Suprapubic skin (tissue), 4 donors: ENCODE measurements around the gene TGFB2. TPM values are rescaled to one million over a fixed set of nuclear protein-coding genes. Genes with fewer than 3 reads are reported as not detected.

ENCODE experiments used
- DNase-seq, 2 donors: peaks; one replicate each; pipeline ENCODE4 v3.0.0-alpha.2; 2019; ENCODE audit warnings: low spot score in 2 of 2
- H3K27ac ChIP-seq: fragments of 200-600 bp; sonication (generic); one replicate; pipeline ENCODE4 v1.5.1; 2019
- H3K27me3 ChIP-seq: fragments of 200-600 bp; sonication (generic); one replicate; pipeline ENCODE4 v1.5.1; 2019
- H3K36me3 ChIP-seq: fragments of 200-600 bp; sonication (generic); one replicate; pipeline ENCODE4 v1.5.1; 2019
- H3K4me1 ChIP-seq: fragments of 200-600 bp; sonication (generic); one replicate; pipeline ENCODE4 v1.5.1; 2019
- H3K4me3 ChIP-seq: fragments of 200-600 bp; sonication (generic); one replicate; pipeline ENCODE4 v1.5.1; 2019; ENCODE audit warnings: mild to moderate bottlenecking
- H3K9me3 ChIP-seq: fragments of 200-600 bp; sonication (generic); one replicate; pipeline ENCODE4 v1.5.1; 2019
- CTCF ChIP-seq, 2 donors: fragments of 200-600 bp in 1 of 2; fragments of 450-650 bp in 1 of 2; sonication (generic) in 1 of 2; IDR thresholded peaks; one replicate each; pipeline ENCODE4 v1.5.1; 2016 to 2019; ENCODE audit warnings: antibody characterized with exemption in 2 of 2, mild to moderate bottlenecking in 1 of 2, moderate library complexity in 1 of 2
- EP300 ChIP-seq: sonication (generic); formaldehyde crosslinking; IDR thresholded peaks from one replicate; pipeline ENCODE4 v1.6.1; 2017; ENCODE audit warnings: antibody characterized with exemption
- POLR2A ChIP-seq, 2 donors: fragments of 450-650 bp; IDR thresholded peaks; one replicate each; pipeline ENCODE4 v1.6.1; 2017; ENCODE audit warnings: antibody characterized with exemption in 2 of 2, mild to moderate bottlenecking in 2 of 2, moderate library complexity in 2 of 2
- POLR2AphosphoS5 ChIP-seq, 3 donors: sonication (generic); formaldehyde crosslinking; IDR thresholded peaks; one replicate each; pipeline ENCODE4 v1.6.1; 2017; ENCODE audit warnings: antibody characterized with exemption in 3 of 3
- WGBS: methylation state at CpG from one replicate; pipeline ENCODE4 v1.1.5; 2018; 5-methylcytosine and 5-hydroxymethylcytosine counted together
- total RNA-seq, 4 donors: library from RNA; depleted of rRNA; stranded (reverse); fragments of >200 nt; gene quantifications; one replicate each; pipeline ENCODE4 v1.1.0, GENCODE V29; 2016

Gene TGFB2
- total RNA-seq, 4 donors from 2014 or later: 0.60 to 3.9 (median 3.0) TPM

- Histone ChIP-seq H3K4me3 (no peak overlapping the region), H3K27ac (no peak overlapping the region), H3K36me3 (no peaks in the 10 kb centered on the region), H3K9me3 (no peaks in the 10 kb centered on the region), H3K27me3 (no peaks in the 10 kb centered on the region), H3K4me1 (no peaks in the 10 kb centered on the region)
- no peak for TF ChIP-seq CTCF (IDR thresholded peaks at IDR 0.05)
- no peak for TF ChIP-seq POLR2AphosphoS5 (IDR thresholded peaks at IDR 0.05)
- TF ChIP-seq POLR2A (IDR thresholded peaks at IDR 0.05): no peak
- no peak for TF ChIP-seq EP300
- 83% methylated on average over 3 of the region's 3 CpGs for WGBS
- DNase-seq: no peak
Measured at GRCh38 chr1:218488986-218489385, 143.8 kb downstream of the TGFB2 start.

GRCh38 chr1:218490406-218490922 lies 145.3 kb downstream of the TGFB2 start:
- no peak for DNase-seq
- Histone ChIP-seq H3K27me3 (no peaks in the 10 kb centered on the region), H3K4me1 (no peaks in the 10 kb centered on the region), H3K36me3 (no peaks in the 10 kb centered on the region), H3K4me3 (no peak overlapping the region), H3K9me3 (no peaks in the 10 kb centered on the region), H3K27ac (no peak overlapping the region)
- WGBS: 87% methylated on average over 1 of the region's 1 CpG
- TF ChIP-seq POLR2A (IDR thresholded peaks at IDR 0.05) (no peak), CTCF (IDR thresholded peaks at IDR 0.05) (no peak), EP300 (no peak), POLR2AphosphoS5 (IDR thresholded peaks at IDR 0.05) (no peak)

GRCh38 chr1:218492874-218493273 lies 147.7 kb downstream of the TGFB2 start:
- Histone ChIP-seq H3K27me3 (no peaks in the 10 kb centered on the region), H3K4me1 (no peaks in the 10 kb centered on the region), H3K27ac (no peak overlapping the region), H3K36me3 (no peaks in the 10 kb centered on the region), H3K9me3 (no peaks in the 10 kb centered on the region), H3K4me3 (no peak overlapping the region)
- TF ChIP-seq POLR2A (IDR thresholded peaks at IDR 0.05) (no peak), CTCF (IDR thresholded peaks at IDR 0.05) (no peak), EP300 (no peak), POLR2AphosphoS5 (IDR thresholded peaks at IDR 0.05) (no peak)
- DNase-seq: no peak
- 69% methylated on average over 2 of the region's 2 CpGs for WGBS

- 75% methylated on average over 2 of the region's 2 CpGs for WGBS
- Histone ChIP-seq H3K4me3 (no peak overlapping the region), H3K36me3 (no peaks in the 10 kb centered on the region), H3K27me3 (no peaks in the 10 kb centered on the region), H3K27ac (no peak overlapping the region), H3K9me3 (no peaks in the 10 kb centered on the region), H3K4me1 (peaks cover 9% of the 10 kb centered on the region)
- TF ChIP-seq POLR2AphosphoS5 (IDR thresholded peaks at IDR 0.05) (no peak), POLR2A (IDR thresholded peaks at IDR 0.05) (no peak), EP300 (no peak), CTCF (IDR thresholded peaks at IDR 0.05) (no peak)
- no peak for DNase-seq
Measured at GRCh38 chr1:218493986-218494385, 148.8 kb downstream of the TGFB2 start.

Other genes starting within 250 kb of the TGFB2 start
- 10 to 100 TPM in 1 of 4 donors, 1 to 10 TPM in 3; 4.8 to 11.6 (median 6.7) TPM for gene RRP15, start 60.0 kb upstream of the TGFB2 start, total RNA-seq